Measurements from ENCODE around the gene ADAP1.

- TF ChIP-seq CTCF (conservative IDR thresholded peaks at IDR 0.05; ENCODE audit: low read length) (no peak), EZH2phosphoT487 (IDR thresholded peaks at IDR 0.05; ENCODE audit: borderline replicate concordance, low read depth, low read length) (no peak)
Measured at GRCh38 chr7:851204-851603, 103.3 kb downstream of the ADAP1 start.

Data from OCI-LY7 (cell line).